VCaP (cell line): ENCODE data around the gene PYCR2.
A peak's percentile ranks its signal among the peaks of the same experiment; 100 is the strongest.

ENCODE experiments used
- H3K27ac ChIP-seq: fragments of 450-650 bp; 2 replicates; pipeline ENCODE4 v1.5.1; 2017
- TF ChIP-seq, protein P1 (sequence below): fragments of 450-650 bp; conservative IDR thresholded peaks from 2 replicates; pipeline ENCODE4 v1.5.1; 2017; ENCODE audit warnings: mild to moderate bottlenecking, moderate library complexity

The PYCR2 gene

DNA sequence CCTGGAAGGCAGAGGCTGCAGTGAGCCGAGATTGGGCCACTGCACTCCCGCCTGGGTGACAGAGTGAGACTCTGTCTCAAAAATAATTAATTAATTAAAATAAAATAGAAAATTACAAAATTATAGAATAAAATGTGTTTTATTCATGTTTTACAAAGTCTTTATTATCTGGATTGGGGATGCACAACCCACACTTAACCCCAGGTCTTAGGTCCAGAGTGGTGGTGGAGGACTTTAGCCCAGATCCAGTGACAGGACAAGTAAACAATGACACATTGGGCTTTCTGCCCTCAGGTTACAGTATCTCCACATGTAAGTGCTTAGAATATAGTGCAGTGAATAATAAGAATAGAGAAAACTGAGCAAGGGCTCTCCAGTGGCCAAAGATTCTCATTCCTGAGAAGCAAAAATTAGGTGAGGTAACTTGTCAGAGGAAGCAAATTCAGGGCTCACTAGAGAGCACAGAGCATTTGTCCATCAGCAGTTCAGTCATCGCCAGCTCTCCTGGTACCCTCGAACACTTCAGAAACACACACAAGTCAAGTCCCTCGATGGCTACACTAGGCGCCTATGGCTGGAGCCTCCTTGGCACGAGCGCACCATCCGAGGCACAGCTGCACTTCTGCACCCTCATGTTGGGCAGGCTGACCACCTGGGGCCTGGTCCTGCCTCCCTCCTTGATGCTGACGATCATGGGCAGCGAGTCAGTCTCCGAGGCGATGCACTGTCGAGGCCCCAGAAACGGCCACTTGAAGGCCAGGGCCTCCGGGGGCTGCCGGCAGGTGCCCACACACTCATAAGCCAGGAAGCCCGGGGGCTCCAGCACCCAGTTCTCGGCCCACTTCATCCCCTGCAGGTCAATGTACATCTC is 37.7 kb downstream of the PYCR2 start:
- TF ChIP-seq, protein P1, sequence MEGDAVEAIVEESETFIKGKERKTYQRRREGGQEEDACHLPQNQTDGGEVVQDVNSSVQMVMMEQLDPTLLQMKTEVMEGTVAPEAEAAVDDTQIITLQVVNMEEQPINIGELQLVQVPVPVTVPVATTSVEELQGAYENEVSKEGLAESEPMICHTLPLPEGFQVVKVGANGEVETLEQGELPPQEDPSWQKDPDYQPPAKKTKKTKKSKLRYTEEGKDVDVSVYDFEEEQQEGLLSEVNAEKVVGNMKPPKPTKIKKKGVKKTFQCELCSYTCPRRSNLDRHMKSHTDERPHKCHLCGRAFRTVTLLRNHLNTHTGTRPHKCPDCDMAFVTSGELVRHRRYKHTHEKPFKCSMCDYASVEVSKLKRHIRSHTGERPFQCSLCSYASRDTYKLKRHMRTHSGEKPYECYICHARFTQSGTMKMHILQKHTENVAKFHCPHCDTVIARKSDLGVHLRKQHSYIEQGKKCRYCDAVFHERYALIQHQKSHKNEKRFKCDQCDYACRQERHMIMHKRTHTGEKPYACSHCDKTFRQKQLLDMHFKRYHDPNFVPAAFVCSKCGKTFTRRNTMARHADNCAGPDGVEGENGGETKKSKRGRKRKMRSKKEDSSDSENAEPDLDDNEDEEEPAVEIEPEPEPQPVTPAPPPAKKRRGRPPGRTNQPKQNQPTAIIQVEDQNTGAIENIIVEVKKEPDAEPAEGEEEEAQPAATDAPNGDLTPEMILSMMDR = no peak
- H3K27ac ChIP-seq = no peak overlapping the region

DNA sequence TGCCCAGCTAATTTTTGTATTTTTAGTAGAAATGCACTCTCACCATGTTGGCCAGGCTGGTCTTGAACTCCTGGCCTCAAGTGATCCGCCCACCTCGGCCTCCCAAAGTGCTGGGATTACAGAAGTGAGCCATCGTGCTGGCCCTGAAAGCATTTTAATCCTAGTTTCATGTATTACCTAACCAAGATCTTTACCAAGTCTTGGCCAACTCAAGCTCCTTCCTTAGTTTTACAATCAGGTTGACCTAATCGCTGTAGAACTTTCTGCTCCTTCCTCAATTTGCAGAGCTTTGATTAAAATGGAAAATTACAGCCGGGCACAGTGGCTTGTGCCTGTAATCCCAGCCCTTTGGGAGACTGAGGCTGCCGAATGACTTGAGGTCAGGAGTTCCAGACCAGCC is 38.7 kb downstream of the PYCR2 start:
- no peak overlapping the region for H3K27ac ChIP-seq
- TF ChIP-seq, protein P1 = no peak

DNA sequence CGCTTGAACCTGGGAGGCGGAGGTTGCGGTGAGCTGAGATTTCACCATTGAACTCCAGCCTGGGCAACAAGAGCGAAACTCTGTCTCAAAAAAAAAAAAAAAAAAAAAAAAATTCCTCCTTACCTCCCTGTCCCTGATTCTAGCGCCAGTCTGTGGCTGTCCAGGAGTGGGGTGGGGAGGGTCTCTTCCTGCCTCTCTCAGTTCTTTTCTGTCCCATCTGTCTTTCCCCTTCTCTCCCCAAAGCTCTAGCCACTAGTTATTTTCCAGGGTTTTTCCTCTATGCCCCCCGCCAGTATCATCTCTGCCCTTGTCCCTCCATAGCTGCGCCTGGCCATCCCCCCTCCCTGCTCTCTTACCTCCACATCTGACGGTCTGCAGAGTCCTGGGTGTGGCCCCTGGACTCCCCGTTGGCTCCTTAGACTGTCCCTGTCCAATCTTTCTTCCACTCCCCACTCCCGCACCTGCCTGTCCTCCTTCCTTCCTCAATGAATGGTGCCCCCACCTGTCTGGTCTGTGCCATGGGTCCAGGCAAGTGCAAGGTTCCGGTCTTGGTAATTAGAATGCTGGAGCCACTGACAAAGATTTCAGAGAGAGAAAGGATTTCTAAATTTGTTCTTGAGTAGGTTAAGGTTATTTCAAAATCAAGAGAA is 40.3 kb downstream of the PYCR2 start:
- TF ChIP-seq, protein P1 = no peak
- no peak overlapping the region for H3K27ac ChIP-seq

DNA sequence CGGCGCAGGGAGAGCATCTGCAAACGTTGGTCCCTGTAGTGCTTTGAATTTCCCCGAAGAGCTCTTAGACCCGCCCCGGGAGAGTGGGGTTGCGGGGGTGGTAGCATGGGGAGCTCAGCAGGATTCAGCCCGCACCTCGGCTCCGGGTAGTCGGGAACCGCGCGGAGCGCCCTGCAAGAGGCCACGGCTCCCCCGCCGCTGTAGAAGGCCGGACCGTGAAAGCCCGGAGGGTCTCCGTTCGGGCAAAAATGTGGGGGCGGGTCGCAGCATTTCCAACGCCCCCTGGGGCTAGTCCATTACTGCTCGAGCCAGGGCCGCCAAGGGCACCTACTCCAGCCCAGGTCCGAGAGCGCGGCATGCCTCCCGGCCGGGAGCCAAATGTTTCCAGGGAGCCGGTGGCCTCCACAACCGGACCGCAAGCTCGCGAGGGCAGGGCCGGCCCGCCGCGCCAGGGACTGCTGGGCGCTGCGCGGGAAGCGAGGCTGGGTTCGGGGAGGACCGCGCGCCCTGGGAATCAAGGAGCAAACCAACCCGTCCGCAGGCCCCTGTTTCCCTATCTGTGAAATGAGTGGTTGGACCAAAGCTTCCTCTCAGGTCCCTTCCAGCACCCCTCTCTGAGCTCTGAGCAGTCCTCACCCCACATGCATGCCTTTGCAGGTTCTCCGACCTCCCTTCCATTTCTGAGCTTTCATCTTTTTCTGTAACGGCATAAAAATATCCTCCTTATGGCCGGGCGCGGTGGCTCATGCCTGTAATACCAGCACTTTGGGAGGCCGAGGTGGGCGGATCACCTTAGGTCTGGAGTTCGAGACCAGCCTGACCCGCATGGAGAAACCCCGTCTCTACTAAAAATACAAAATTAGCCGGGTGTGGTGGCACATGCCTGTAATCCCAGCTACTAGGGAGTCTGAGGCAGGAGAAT is 41.1 kb downstream of the PYCR2 start:
- TF ChIP-seq, protein P1 = no peak
- peak overlapping the region; percentile 77 for H3K27ac ChIP-seq

DNA sequence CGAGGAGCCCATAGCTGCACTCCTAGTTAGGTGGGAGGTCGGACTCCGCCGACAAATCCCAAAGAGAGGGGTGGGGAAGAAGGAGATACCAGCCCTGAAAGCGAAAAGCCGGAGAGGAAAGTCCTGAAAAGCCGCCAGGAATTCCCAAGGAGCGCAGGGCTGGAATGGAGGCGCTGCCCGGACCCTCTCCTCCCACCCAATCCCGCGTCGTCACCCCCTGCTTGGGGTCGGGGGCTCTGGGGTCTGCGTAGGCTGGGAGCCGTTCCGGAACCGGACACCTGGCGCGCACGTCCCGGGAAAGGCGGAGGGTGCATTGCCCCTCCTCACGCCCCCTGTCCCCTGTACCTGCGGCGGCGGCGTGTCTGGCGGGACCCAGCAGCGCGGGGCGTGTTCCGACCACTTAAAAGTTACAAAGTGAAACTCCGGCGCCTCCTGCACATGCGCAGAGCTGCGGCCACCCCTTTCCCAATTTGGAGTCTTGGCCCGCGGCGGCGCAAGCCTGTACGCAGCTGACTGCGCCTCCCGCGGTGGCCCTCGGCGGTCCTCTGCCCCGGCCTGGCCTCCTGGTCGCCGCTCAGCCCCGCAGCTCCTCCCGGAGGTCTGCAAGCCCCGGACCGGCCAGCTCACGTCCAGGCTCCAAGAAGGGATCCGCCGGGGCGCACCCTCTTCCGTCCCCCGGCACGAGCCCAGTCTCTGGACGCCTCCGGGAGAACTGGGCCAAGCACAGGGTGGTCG is 41.9 kb downstream of the PYCR2 start, which contains the start of gene TMEM63A:
TSS of gene TMEM63A (minus strand) at position 422 of the 735 bp plus-strand sequence. CDS start 4,800 bp downstream, outside the sequence.
- TF ChIP-seq, protein P1 = peak; percentile 60
- H3K27ac ChIP-seq = peak within 1 kb of the TSS; percentile 77

DNA sequence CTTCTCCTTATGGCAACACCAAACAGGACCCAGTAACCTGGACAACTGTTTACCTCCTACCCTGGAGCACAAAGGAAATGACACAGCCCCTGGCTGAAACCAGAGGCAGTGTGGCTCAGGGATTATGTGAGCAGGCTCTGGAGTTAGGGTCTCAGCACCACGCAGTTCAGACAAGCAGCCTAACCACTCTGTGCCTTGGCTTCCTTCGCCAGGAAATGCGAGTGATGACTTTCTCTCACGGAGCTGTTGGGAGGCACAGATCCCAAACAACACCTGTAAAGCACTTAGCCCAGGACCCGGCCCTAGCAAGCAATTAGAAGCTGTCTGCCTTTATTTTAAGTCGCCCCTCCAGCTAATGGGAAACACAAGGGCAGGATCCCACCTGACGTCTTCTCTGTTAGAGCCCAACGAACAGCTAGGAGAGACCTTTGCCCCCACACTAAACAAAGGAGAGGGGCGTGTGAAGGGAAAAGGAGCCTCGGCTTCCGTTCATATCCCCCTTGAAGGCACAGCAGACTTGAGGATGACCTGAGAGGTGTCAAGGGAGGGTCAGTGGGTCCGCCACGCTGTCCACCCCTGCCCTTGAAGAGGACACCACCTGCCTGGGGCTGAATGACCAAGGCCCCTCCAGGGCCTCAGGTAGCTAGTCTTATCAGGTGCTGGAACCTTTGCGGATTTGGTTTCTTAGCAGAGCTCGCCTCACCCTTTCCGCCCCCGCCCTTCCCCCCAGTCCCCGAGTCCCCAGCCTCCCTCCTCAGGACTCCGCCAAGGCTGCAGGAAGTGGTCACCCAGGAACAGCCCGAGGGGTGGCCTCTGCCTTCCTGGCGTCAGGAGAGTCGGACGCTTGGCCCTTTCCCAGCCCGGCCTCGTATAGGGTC is 42.7 kb downstream of the PYCR2 start:
- TF ChIP-seq, protein P1 = no peak
- peak overlapping the region; percentile 77; the same call in 1 of the 2 replicates for H3K27ac ChIP-seq
